Panc1 (cell line): ENCODE results near the gene TRIM3. TPM values are rescaled to one million over a fixed set of nuclear protein-coding genes. Genes with fewer than 3 reads are reported as not detected.

Source experiments
- ATAC-seq: fragments of 200-7000 bp; cut with Tn5 transposase; 2 replicates; pipeline ENCODE4 v1.9.1; 2020; ENCODE audit warnings: mild to moderate bottlenecking, moderate library complexity
- BruUV-seq: library from RNA; stranded (reverse); fragments of 400-500 nt; replicated peaks from 2 replicates; lab custom pipeline; 2021; lab: Mats Ljungman, UMichigan
- CTCF ChIA-PET: fragments of 300-600 bp; sonication (Branson Sonifier 250); formaldehyde crosslinking; loops from one replicate; lab custom pipeline; 2022; ENCODE audit warnings: antibody characterized with exemption; lab: Charles Lee
- POLR2A ChIA-PET: fragments of 300-600 bp; sonication (Branson Sonifier 250); formaldehyde crosslinking; loops from one replicate; lab custom pipeline; 2022; ENCODE audit warnings: antibody characterized with exemption; lab: Charles Lee
- DNase-seq: peaks from one replicate; pipeline ENCODE4 v3.0.0-alpha.2; 2010; ENCODE audit warnings: low read depth, low spot score
- H3K27ac ChIP-seq: 2 replicates; pipeline ENCODE4 v1.5.1; 2011; ENCODE audit warnings: mild to moderate bottlenecking, low read length, inconsistent platforms
- H3K27me3 ChIP-seq: fragments of 200-500 bp; sonication (Bioruptor generic); 2 replicates; pipeline ENCODE4 v1.6.0; 2014; ENCODE audit warnings: low read length, inconsistent platforms; ENCODE audit not compliant: control insufficient read depth, insufficient read depth
- H3K36me3 ChIP-seq: fragments of 200-500 bp; sonication (Bioruptor generic); 2 replicates; pipeline ENCODE4 v1.5.1; 2014; ENCODE audit warnings: inconsistent platforms, mild to moderate bottlenecking, low read length, moderate library complexity; ENCODE audit not compliant: control insufficient read depth, insufficient read depth
- H3K4me1 ChIP-seq: 2 replicates; pipeline ENCODE4 v1.5.1; 2011; ENCODE audit warnings: inconsistent platforms, mild to moderate bottlenecking, low read length, moderate library complexity; ENCODE audit not compliant: control insufficient read depth, insufficient read depth
- H3K4me3 ChIP-seq, 2 experiments: 2 replicates each; pipeline ENCODE4 v1.5.1; 2011 to 2012; ENCODE audit warnings: low read depth in 2 of 2, low read length in 2 of 2, mild to moderate bottlenecking in 2 of 2, inconsistent platforms in 1 of 2, moderate library complexity in 1 of 2
- H3K9me3 ChIP-seq: fragments of 200-500 bp; sonication (Bioruptor generic); 2 replicates; pipeline ENCODE4 v1.5.1; 2014; ENCODE audit warnings: low read depth, mild to moderate bottlenecking, inconsistent platforms, low read length, moderate library complexity; ENCODE audit not compliant: control insufficient read depth, insufficient read depth
- POLR2AphosphoS5 ChIP-seq: IDR thresholded peaks from 2 replicates; pipeline ENCODE4 v1.6.1; 2012; ENCODE audit warnings: mild to moderate bottlenecking, low read depth, low read length, moderate library complexity
- REST ChIP-seq, 2 experiments: IDR thresholded peaks; 2 replicates each; pipeline ENCODE4 v1.6.1; 2011 to 2012; ENCODE audit warnings: low read depth in 2 of 2, control low read depth in 1 of 2, low read length in 1 of 2, mild to moderate bottlenecking in 1 of 2, moderate library complexity in 1 of 2; ENCODE audit not compliant: insufficient read depth in 1 of 2
- SIN3A ChIP-seq: IDR thresholded peaks from 2 replicates; pipeline ENCODE4 v1.6.1; 2012; ENCODE audit warnings: low read depth, mild to moderate bottlenecking, low read length, moderate library complexity, borderline replicate concordance; ENCODE audit not compliant: insufficient read depth
- TCF7L2 ChIP-seq: IDR thresholded peaks from 2 replicates; pipeline ENCODE4 v1.6.1; 2011; ENCODE audit warnings: mild to moderate bottlenecking, low read depth, low read length, inconsistent platforms
- in situ Hi-C: cut with HindIII; loops from 2 replicates; pipeline ENCODE4 v1.10.0; 2016; ENCODE audit warnings: low sequenced_read_pairs, low pct_unique_long_range_greater_than_20kb
- intact Hi-C: fragments of 100-400 bp; cut with micrococcal nuclease; formaldehyde crosslinking; loops from one replicate; pipeline ENCODE4 v1.10.0; 2022; ENCODE audit not compliant: unreplicated experiment
- total RNA-seq: library from RNA; stranded (reverse); gene quantifications from one replicate; pipeline ENCODE4 v1.2.1, GENCODE V29; 2021; ENCODE audit not compliant: unreplicated experiment
- TF ChIP-seq, protein P1 (sequence below): fragments of 450-650 bp; IDR thresholded peaks from 2 replicates; pipeline ENCODE4 v1.5.1; 2017; ENCODE audit warnings: mild to moderate bottlenecking

Gene TRIM3
- total RNA-seq, 1 experiment from 2014 or later, result 35.4 TPM

DNA sequence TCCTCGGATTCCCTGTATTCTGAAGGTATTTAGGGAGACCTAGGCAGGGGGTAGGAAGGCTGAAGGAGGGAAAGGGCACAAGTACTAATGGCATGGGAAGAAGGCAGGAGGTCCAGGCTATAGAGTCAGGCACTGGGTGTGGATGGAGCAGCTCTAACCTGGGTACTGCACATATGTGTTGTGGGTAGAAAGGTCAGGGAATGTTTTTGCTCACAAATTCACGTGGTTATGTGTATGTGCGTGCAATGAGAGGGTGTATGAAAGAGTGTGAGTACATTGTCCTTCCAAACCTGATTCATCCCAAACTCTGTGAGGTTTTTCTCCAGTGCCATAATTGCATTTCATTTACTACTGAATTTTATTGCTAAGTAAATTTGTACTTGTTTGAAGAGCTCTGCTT, 46.5 kb upstream of the TRIM3 start:
- TF ChIP-seq, protein P1, sequence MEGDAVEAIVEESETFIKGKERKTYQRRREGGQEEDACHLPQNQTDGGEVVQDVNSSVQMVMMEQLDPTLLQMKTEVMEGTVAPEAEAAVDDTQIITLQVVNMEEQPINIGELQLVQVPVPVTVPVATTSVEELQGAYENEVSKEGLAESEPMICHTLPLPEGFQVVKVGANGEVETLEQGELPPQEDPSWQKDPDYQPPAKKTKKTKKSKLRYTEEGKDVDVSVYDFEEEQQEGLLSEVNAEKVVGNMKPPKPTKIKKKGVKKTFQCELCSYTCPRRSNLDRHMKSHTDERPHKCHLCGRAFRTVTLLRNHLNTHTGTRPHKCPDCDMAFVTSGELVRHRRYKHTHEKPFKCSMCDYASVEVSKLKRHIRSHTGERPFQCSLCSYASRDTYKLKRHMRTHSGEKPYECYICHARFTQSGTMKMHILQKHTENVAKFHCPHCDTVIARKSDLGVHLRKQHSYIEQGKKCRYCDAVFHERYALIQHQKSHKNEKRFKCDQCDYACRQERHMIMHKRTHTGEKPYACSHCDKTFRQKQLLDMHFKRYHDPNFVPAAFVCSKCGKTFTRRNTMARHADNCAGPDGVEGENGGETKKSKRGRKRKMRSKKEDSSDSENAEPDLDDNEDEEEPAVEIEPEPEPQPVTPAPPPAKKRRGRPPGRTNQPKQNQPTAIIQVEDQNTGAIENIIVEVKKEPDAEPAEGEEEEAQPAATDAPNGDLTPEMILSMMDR, result no peak
- TF ChIP-seq TCF7L2, result no peak
- no peak for TF ChIP-seq POLR2AphosphoS5
- TF ChIP-seq REST (IDR thresholded peaks at IDR 0.05; ENCODE audit: insufficient read depth in 1 of 2, low read depth in 2 of 2, low read length in 1 of 2), result no peak
- TF ChIP-seq SIN3A, result no peak
- BruUV-seq, result no TSS peak
- no peak for DNase-seq
- POLR2A ChIA-PET, result interaction anchor here (0.6 kb wide), 1 partner anchor 9 kb away, joined by 3 read pairs; no protein-coding TSS in a partner anchor
- H3K4me3 ChIP-seq, result no peak overlapping the region
- no peaks in the 10 kb centered on the region for H3K9me3 ChIP-seq
- H3K27me3 ChIP-seq, result no peaks in the 10 kb centered on the region
- no peak overlapping the region for H3K27ac ChIP-seq
- H3K36me3 ChIP-seq, result no peaks in the 10 kb centered on the region
- CTCF ChIA-PET, result interaction anchor here (0.6 kb wide), 1 partner anchor 24 kb away, joined by 4 read pairs; no protein-coding TSS in a partner anchor
- 0 out of 2 replicates have a peak, but pooled peaks cover 5% of the 10 kb centered on the region for H3K4me1 ChIP-seq
- in situ Hi-C loops, result no loop called here
- intact Hi-C loops, result no loop called here
- ATAC-seq, result 0 out of 2 replicates have a peak, but pooled peaks have one; percentile 36

- Histone ChIP-seq H3K4me1 (no peaks in the 10 kb centered on the region), H3K9me3 (no peaks in the 10 kb centered on the region), H3K27me3 (no peaks in the 10 kb centered on the region), H3K27ac (no peak overlapping the region), H3K36me3 (no peaks in the 10 kb centered on the region), H3K4me3 (no peak overlapping the region)
- in situ Hi-C loops, result no loop called here
- CTCF ChIA-PET, result no interaction called here
- BruUV-seq, result no TSS peak
- DNase-seq (no peak), ATAC-seq (no peak)
- POLR2A ChIA-PET, result no interaction called here
- intact Hi-C loops, result no loop called here
- no peak for TF ChIP-seq REST (IDR thresholded peaks at IDR 0.05; ENCODE audit: insufficient read depth in 1 of 2, low read depth in 2 of 2, low read length in 1 of 2)
- no peak for TF ChIP-seq SIN3A
- TF ChIP-seq TCF7L2, result no peak
- TF ChIP-seq POLR2AphosphoS5, result no peak
- TF ChIP-seq, protein P1, result no peak
Measured at GRCh38 chr11:6516865-6517264, 43.1 kb upstream of the TRIM3 start.
